Measurements from ENCODE around the gene POLRMT.
"Not testable (repeated sequence)": the region's sequence is repeated elsewhere in the genome, so short reads cannot be mapped to it uniquely, and the experiment has no call there.

POLRMT gene

DNA sequence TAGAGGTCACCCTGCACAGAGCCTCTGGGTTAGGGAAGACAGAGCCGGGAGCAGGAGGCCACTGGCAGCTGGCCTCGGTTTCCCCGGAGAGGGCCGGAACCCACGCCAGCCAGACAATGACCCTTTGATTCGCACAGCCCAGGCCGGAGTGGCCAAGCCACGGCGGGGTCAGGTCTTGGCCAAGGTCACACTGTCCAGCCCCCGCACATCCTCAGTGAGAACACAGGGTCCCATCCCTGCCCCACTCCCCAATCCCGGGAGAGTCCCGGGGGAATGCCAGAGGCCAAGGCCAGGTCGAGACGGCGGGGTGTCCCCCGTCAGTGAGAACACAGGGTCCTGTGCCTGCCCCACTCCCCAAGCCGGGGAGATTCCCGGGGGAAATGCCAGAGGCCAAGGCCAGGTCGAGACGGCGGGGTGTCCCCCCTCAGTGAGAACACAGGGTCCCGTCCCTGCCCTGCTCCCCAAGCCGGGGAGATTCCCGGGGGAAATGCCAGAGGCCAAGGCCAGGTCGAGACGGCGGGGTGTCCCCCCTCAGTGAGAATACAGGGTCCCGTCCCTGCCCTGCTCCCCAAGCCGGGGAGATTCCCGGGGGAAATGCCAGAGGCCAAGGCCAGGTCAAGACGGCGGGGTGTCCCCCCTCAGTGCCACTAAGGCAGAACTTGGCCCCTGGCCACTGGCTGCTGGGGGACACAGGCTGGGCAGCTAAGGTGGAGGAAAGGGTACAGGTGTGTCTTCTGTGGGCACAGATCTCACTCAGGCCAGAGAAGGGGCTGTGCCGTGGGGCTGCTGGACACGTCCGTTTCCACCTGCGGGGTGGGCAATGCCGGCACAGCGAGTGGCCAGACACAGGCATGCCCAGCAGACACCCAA is 41.2 kb upstream of the POLRMT start:
- H3K9me3 Mint-ChIP-seq = peaks cover under 1% of the 10 kb centered on the region
- H3K4me1 Mint-ChIP-seq (ENCODE audit: low read depth) = peaks cover 47% of the 10 kb centered on the region
- H3K4me3 Mint-ChIP-seq = no peak overlapping the region
- intact Hi-C loops (cut with micrococcal nuclease) = no loop called here
- H3K36me3 Mint-ChIP-seq (ENCODE audit: low read depth) = no peaks in the 10 kb centered on the region
- H3K27ac Mint-ChIP-seq = peak overlapping the region; percentile 43
- peaks cover 49% of the 10 kb centered on the region for H3K27me3 Mint-ChIP-seq

DNA sequence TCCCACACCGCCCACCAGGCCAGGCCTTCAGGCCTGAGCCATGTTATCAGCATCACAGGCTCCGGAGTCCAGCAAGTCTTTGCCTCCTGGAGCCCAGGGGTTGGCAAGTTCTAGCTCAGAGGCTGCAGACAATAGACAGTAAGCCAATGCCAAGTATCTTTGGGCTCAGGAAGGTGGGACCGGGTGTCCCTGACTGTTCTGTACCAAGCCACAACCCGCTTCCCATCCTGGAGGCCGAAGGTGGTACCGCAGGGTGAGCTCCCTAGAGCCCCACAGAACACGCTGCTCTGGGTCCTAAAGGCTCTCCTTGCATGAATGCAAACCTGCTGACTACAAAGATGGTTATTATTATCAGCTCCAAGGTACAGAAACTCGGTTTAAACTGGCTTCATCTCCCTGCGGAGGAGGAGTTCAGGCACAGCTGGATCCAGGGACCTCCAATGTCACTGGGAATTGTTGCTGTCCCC is 37.3 kb upstream of the POLRMT start:
- H3K27ac Mint-ChIP-seq = no peak overlapping the region
- H3K9me3 Mint-ChIP-seq = peaks cover 10% of the 10 kb centered on the region
- H3K4me3 Mint-ChIP-seq = no peak overlapping the region
- intact Hi-C loops (cut with micrococcal nuclease) = no loop called here
- peaks cover 39% of the 10 kb centered on the region for H3K4me1 Mint-ChIP-seq (ENCODE audit: low read depth)
- peaks cover 22% of the 10 kb centered on the region for H3K27me3 Mint-ChIP-seq
- H3K36me3 Mint-ChIP-seq (ENCODE audit: low read depth) = no peaks in the 10 kb centered on the region

DNA sequence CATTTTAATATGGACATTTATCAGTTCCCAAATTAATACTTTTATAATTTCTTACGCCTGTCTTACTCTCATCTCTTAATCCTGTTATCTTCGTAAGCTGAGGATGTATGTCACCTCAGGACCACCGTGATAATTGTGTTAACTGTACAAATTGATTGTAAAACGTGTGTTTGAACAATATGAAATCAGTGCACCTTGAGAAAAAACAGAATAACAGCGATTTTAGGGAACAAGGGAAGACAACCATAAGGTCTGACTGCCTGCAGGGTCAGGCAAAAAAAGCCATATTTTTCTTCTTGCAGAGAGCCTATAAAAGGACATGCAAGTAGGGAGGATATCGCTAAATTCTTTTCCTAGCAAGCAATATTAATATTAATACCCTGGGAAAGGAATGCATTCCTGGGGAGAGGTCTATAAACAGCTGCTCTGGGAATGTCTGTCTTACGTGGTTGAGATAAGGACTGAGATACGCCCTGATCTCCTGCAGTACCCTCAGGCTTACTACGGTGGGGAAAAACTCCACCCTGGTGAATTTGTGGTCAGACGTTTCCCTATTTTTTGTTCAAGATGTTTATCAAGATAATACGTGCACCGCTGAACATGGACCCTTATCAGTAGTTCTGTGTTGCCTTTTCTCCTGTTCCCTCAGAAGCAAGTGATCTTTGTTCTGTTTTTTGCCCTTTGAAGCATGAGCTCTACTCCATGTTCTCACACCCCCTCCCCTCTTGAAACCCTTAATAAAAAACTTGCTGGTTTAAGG is 35.5 kb upstream of the POLRMT start:
- Mint-ChIP-seq H3K4me1 (ENCODE audit: low read depth) (peaks cover 44% of the 10 kb centered on the region), H3K27ac (peak overlapping the region; percentile 21)
- H3K4me3 Mint-ChIP-seq; intact Hi-C loops (cut with micrococcal nuclease); H3K9me3 Mint-ChIP-seq; H3K36me3 Mint-ChIP-seq (ENCODE audit: low read depth); H3K27me3 Mint-ChIP-seq: not testable (repeated sequence)

DNA sequence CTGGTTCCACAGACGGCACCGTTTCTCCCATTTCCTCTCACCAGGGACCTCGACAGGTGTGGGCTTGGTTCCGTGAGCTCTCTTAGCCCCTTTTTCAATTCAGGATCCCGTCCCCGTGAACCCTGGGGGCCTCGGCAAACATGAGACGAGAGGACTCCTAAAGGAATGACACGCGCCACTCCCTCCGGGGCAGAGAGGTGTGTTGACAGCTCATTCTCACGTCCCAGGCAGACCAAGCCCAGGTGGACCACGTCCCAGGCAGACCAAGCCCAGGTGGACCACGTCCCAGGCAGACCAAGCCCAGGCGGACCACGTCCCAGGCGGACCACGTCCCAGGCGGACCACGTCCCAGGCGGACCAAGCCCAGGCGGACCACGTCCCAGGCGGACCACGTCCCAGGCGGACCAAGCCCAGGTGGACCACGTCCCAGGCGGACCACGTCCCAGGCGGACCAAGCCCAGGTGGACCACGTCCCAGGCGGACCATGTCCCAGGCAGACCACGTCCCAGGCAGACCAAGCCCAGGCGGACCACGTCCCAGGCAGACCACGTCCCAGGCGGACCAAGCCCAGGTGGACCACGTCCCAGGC is 33.7 kb upstream of the POLRMT start:
- H3K27me3 Mint-ChIP-seq; intact Hi-C loops (cut with micrococcal nuclease); H3K4me3 Mint-ChIP-seq: not testable (repeated sequence)

DNA sequence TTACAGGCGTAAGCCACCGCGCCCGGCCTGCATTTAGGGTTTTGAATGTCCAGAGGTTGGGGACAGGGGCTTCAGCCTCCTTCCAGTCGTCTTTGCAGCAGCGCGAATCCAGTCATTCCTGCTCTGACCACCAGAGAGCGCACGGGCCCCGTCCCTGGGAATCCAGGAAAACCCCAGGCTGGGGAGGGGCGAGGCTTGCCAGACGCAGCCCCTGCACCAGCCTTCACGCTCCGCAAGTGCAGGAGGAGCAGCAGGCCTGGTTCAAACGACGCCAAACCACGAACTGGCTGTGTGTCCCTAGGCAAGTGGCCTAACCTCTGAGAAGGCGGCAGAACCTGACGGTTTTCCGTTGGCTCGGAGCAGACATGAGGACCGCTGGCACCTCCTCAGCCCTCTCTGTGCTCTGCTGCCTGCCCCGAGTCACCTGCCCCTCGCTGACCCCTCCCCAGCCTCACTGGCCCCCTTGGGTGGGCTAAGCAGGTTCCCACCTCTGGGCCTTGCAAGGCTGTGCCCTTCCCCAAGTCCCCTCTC is 31.6 kb upstream of the POLRMT start:
- H3K9me3 Mint-ChIP-seq = peaks cover 10% of the 10 kb centered on the region
- H3K4me3 Mint-ChIP-seq = peak overlapping the region; percentile 51
- peaks cover 16% of the 10 kb centered on the region for H3K36me3 Mint-ChIP-seq (ENCODE audit: low read depth)
- intact Hi-C loops (cut with micrococcal nuclease) = loop anchor here (1.0 to 5.0 kb wide), 3 partner anchors 14 to 87 kb away; partner anchors contain the start of gene MISP
- H3K27ac Mint-ChIP-seq = peak overlapping the region; percentile 63
- H3K27me3 Mint-ChIP-seq = peaks cover 4% of the 10 kb centered on the region
- peaks cover 60% of the 10 kb centered on the region for H3K4me1 Mint-ChIP-seq (ENCODE audit: low read depth)

More for the DNA sequence above, 33.7 kb upstream of the POLRMT start:
- peak overlapping the region; percentile 57 for H3K27ac Mint-ChIP-seq
- H3K9me3 Mint-ChIP-seq; H3K36me3 Mint-ChIP-seq (ENCODE audit: low read depth): not testable (repeated sequence)
- H3K4me1 Mint-ChIP-seq (ENCODE audit: low read depth) = peaks cover 46% of the 10 kb centered on the region

DNA sequence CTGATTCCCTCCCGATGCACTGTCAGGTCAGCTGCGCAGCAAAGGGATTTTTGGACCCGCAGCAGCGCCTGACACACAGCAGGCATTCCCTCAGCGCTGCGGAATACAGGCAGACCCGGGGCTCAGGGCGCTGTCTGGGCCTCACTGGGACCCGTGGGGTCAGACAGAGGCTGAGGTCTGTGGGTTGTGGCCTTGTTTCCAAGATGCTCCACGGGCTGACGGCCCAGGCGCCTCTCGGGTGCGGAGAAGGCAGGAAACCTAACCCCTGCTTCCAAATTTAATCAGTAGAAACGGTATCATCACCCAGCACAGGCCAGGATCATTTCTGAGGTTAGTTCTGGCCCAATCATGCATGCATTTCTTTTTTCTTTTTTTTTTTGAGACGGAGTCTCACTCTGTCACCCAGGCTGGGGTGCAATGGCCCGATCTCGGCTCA is 30.4 kb upstream of the POLRMT start:
- H3K9me3 Mint-ChIP-seq = peaks cover under 1% of the 10 kb centered on the region
- peak overlapping the region; percentile 85 for H3K27ac Mint-ChIP-seq
- H3K4me1 Mint-ChIP-seq (ENCODE audit: low read depth) = peaks cover 65% of the 10 kb centered on the region
- H3K4me3 Mint-ChIP-seq = peak overlapping the region; percentile 89
- H3K27me3 Mint-ChIP-seq = no peaks in the 10 kb centered on the region
- peaks cover 25% of the 10 kb centered on the region for H3K36me3 Mint-ChIP-seq (ENCODE audit: low read depth)
- intact Hi-C loops (cut with micrococcal nuclease) = loop anchor here (5.0 kb wide), 1 partner anchor 89 kb away; the partner anchor contains the start of gene MISP

DNA sequence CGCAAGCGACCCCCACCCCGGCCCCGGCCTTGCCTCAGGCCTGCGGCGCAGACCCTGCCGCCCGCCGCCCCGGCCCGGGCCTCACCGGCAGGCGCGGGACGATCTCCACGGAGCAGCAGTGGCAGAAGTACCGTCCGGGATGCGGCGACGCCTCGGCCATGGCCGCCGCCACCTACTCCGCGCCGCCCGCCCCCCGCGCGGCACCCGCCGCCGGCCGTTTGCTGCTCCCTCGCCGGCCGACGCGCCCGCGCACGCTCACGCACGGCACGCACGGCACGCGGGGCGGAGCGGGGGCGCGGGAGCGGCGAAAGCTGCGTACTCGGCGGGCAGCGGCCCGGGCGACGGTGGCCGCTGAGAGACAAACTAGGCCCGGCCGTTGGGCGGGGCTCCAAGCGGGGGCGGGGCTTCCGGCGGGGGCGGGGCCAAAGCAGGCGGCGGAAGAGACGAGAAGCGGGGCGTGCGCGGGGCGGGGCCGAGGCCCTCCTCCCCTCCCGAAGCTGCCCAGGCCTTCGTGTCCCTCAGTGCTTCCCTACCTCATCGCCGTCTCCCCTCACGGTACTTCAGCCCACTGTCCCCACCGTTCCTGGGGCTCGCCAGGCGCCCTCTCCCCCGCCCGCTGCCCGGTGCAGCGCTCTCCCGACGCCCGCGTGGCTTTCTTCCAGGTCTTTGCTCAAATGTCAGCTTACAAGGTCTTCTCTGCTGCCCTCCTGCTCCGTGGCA is 29.8 kb upstream of the POLRMT start, which contains the start of gene RNF126:
TSS of gene RNF126 (minus strand) at position 253 of the 720 bp plus-strand sequence. CDS start at position 160, 93 bp downstream.
- H3K9me3 Mint-ChIP-seq = no peaks in the 10 kb centered on the region
- H3K4me3 Mint-ChIP-seq = peak within 1 kb of the TSS; percentile 89
- H3K27me3 Mint-ChIP-seq = no peaks in the 10 kb centered on the region
- H3K27ac Mint-ChIP-seq = peak within 1 kb of the TSS; percentile 90
- intact Hi-C loops (cut with micrococcal nuclease) = loop anchor here (5.0 kb wide), 1 partner anchor 89 kb away; the partner anchor contains the start of gene MISP
- H3K36me3 Mint-ChIP-seq (ENCODE audit: low read depth) = peaks cover 31% of the 10 kb centered on the region
- peaks cover 71% of the 10 kb centered on the region for H3K4me1 Mint-ChIP-seq (ENCODE audit: low read depth)

DNA sequence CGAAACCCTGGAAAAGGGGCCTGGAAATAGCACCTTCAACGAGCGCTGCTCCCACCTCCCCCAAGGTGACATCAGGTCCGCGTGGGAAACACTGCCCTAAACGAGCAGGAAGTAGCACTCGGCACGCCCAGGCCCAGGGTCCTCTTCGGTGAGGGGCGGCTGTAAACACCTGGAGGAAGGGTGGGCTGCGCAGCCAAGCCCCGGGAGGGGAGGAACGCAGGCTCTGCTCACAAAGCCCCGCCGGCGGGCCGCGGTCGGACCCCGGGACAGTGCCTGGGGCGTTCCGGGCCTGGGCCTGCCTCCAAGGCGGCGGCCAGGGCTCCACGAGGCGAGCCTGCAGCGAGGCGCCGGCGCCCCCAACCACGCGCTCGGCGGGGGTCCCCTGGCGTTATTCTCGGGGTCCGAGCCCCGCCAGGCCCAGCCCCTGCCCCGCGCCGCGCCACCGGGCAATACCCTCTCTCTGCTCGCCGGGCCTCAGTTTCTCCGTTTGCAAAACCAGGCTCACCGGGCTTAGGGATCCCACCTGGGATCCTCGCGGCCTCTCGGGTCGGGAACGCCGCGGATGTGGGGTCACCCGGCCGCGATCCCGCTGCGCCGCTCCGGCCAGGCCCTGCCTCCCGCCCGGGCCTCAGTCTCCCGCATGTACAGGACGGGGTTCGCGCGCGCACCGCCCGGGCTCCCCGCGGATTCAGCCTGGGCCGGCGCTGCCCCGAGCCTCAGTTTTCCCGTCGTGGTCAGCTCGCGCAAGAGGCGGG is 29.0 kb upstream of the POLRMT start:
- Mint-ChIP-seq H3K36me3 (ENCODE audit: low read depth) (peaks cover 38% of the 10 kb centered on the region), H3K4me1 (ENCODE audit: low read depth) (peaks cover 69% of the 10 kb centered on the region), H3K4me3 (peak overlapping the region; percentile 89)

DNA sequence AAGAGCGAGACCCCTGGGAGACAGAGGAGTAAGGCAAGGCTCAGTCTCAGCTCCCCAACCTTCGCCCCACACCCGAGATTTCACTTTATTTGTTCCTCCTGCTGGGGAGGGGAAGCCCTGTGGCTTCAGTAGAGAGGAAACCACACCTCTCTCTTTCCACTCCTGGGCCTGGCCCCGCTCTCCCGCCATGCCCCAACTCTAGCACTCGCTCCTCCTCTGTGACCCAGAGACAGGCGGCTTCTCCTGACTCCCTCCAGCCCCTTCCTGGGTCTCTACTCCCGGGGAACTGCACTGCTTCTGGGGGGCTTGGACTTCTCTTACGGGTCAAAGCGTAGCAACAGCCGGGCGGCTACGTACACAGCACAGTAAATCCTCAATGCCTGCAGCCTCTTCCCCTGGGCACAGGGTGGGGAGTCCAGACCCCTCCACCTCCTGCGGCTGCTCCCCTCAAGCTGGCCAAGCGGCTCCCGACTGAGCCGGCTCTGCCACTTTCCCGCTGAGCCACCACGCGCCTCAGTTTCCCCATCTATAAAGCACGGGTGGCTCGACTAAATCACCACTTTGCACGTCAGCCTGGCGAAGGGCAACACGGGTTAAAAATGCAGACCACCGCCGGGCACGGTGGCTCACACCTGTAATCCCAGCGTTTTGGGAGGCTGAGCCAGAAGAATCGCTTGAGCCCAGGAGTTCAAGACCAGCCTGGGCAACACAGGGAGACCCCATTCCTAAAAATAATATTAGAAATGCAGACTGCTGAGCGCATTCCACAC is 28.3 kb upstream of the POLRMT start:
- peaks cover 73% of the 10 kb centered on the region for H3K4me1 Mint-ChIP-seq (ENCODE audit: low read depth)
- H3K27me3 Mint-ChIP-seq = no peaks in the 10 kb centered on the region
- intact Hi-C loops (cut with micrococcal nuclease) = loop anchor here (2.0 to 5.0 kb wide), 2 partner anchors 29 to 91 kb away; partner anchors contain the start of genes MISP and POLRMT
- H3K36me3 Mint-ChIP-seq (ENCODE audit: low read depth) = peaks cover 46% of the 10 kb centered on the region
- peak overlapping the region; percentile 89 for H3K4me3 Mint-ChIP-seq
- H3K27ac Mint-ChIP-seq = peak overlapping the region; percentile 90
- no peaks in the 10 kb centered on the region for H3K9me3 Mint-ChIP-seq

More for the DNA sequence above, 29.0 kb upstream of the POLRMT start:
- Mint-ChIP-seq H3K27me3 (no peaks in the 10 kb centered on the region), H3K9me3 (no peaks in the 10 kb centered on the region), H3K27ac (peak overlapping the region; percentile 90)
- intact Hi-C loops (cut with micrococcal nuclease) = loop anchor here (5.0 kb wide), 1 partner anchor 90 kb away; the partner anchor contains the start of gene MISP

DNA sequence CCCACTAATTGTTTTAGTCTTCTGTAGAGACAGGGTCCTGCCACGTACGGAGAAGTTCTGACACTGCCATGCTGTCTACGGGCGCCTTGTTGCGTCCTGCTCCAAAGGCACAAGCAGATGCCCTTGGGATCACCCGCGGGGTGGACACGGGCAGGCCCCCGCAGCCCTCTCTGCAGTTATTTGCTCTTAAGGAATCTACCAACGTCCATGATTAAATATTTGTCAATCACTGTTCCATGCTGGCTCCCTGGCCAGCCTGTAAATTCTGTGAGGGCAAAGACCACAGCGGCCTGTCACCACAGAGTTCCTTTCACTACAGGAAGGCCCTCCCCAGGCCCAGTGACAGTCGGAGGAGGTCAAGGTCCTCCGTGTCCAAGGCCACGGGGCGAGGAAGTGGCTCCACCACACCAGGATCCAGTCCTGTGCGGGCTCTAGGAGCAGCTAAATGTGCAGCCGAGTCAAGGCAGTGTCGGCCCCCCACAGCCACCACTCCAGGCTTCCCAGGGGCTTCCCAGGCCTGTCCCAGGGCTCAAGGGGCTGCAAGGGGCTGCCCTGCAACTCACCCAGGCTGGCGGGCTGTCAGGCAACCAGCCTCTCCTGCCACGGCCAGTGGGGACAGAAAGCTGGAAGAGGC is 27.6 kb upstream of the POLRMT start:
- H3K4me1 Mint-ChIP-seq (ENCODE audit: low read depth) = peaks cover 79% of the 10 kb centered on the region
- intact Hi-C loops (cut with micrococcal nuclease) = loop anchor here (2.0 to 5.0 kb wide), 2 partner anchors 28 to 91 kb away; partner anchors contain the start of genes MISP and POLRMT
- no peaks in the 10 kb centered on the region for H3K27me3 Mint-ChIP-seq

More for the DNA sequence above, 27.6 kb upstream of the POLRMT start:
- Mint-ChIP-seq H3K27ac (peak overlapping the region; percentile 90), H3K9me3 (no peaks in the 10 kb centered on the region), H3K36me3 (ENCODE audit: low read depth) (peaks cover 53% of the 10 kb centered on the region), H3K4me3 (peak overlapping the region; percentile 89)

All from dendritic cell treated with granulocyte-macrophage colony-stimulating factor and Interleukin-4, amounts not matched to agents 40 ng/mL and 50 ng/mL, for 4 days (primary cell).